K562 (cell line): ENCODE measurements around the gene BIRC6. TPM values are rescaled to one million over a fixed set of nuclear protein-coding genes. Genes with fewer than 3 reads are reported as not detected.

Experiments
- ATAC-seq: fragments of 200-7000 bp; cut with Tn5 transposase; 3 replicates; pipeline ENCODE4 v1.9.1; 2020; ENCODE audit warnings: moderate library complexity
- BruUV-seq: library from RNA; stranded (reverse); fragments of 400-500 nt; replicated peaks from 2 replicates; lab custom pipeline; 2021; lab: Mats Ljungman, UMichigan
- CTCF ChIA-PET: fragments of 300-600 bp; formaldehyde crosslinking; extraction: SDS; loops from one replicate; lab custom pipeline; 2021; ENCODE audit warnings: low intra/inter-chr PET ratio; lab: Yijun Ruan, JAX
- POLR2A ChIA-PET: fragments of 300-600, 350-650 bp; sonication (Branson Sonifier 250); formaldehyde crosslinking; extraction: SDS; loops from one replicate; lab custom pipeline; 2021; ENCODE audit warnings: antibody characterized with exemption, inconsistent platforms; lab: Yijun Ruan, JAX
- DNase-seq, 4 experiments: peaks; one replicate each; pipeline versions ENCODE4 v3.0.0 to v3.0.0-alpha.2; 2011 to 2018; ENCODE audit warnings: low spot score in 3 of 4, mixed read lengths in 3 of 4; ENCODE audit errors: extremely low read depth in 1 of 4
- FAIRE-seq: peaks from 2 replicates; lab custom pipeline; 2011; peaks lifted over from hg19 to GRCh38; lab: Jason Lieb, UNC
- H2AFZ ChIP-seq: 2 replicates; pipeline ENCODE4 v1.6.0; 2011; ENCODE audit warnings: low read depth, low read length, control low read depth, inconsistent platforms
- H3K27ac ChIP-seq: fragments of 200-600 bp; 3 replicates; pipeline ENCODE4 v1.8.0; 2011; ENCODE audit warnings: low read depth, mild to moderate bottlenecking, control low read depth, inconsistent platforms, low read length, moderate library complexity, mixed read lengths; ENCODE audit errors: extremely low read depth
- H3K27me3 ChIP-seq, 2 experiments: fragments of 300-600 bp in 1 of 2; 2 replicates in 1 of 2; 3 replicates in 1 of 2; pipeline versions ENCODE4 v1.6.0 to v1.8.0; 2011; ENCODE audit warnings: inconsistent platforms in 2 of 2, low read length in 2 of 2, mild to moderate bottlenecking in 1 of 2, mixed read lengths in 1 of 2, moderate library complexity in 1 of 2; ENCODE audit not compliant: control insufficient read depth in 2 of 2, insufficient read depth in 2 of 2
- H3K36me3 ChIP-seq: fragments of 300-600 bp; 3 replicates; pipeline ENCODE4 v1.8.0; 2011; ENCODE audit warnings: mild to moderate bottlenecking, low read length, inconsistent platforms; ENCODE audit not compliant: control insufficient read depth, insufficient read depth
- H3K4me1 ChIP-seq, 2 experiments: fragments of 200-600 bp in 1 of 2; replicated peaks in 1 of 2; 2 replicates in 1 of 2; 3 replicates in 1 of 2; pipeline versions ENCODE4 v1.5.1 to v1.8.0; 2011; ENCODE audit warnings: inconsistent platforms in 2 of 2, low read length in 2 of 2, mild to moderate bottlenecking in 1 of 2, mixed read lengths in 1 of 2, moderate library complexity in 1 of 2; ENCODE audit not compliant: control insufficient read depth in 2 of 2, insufficient read depth in 2 of 2
- H3K4me2 ChIP-seq: 2 replicates; pipeline ENCODE4 v1.6.1; 2011; ENCODE audit warnings: low read length, control low read depth, inconsistent platforms, mixed read lengths; ENCODE audit not compliant: insufficient read depth
- H3K4me3 ChIP-seq: fragments of 200-600 bp; sonication (generic), shearing (Covaris generic); 2 replicates; pipeline ENCODE4 v1.5.1; 2016; ENCODE audit warnings: control low read depth, inconsistent platforms
- H3K79me2 ChIP-seq: fragments of 200-600 bp; 3 replicates; pipeline ENCODE4 v1.8.0; 2011; ENCODE audit warnings: low read length, inconsistent platforms; ENCODE audit not compliant: control insufficient read depth, insufficient read depth
- H3K9ac ChIP-seq, 2 experiments: 2 replicates each; pipeline versions ENCODE4 v1.6.0 to v1.6.1; 2011; ENCODE audit warnings: low read depth in 2 of 2, low read length in 2 of 2, control low read depth in 1 of 2, inconsistent platforms in 1 of 2, mild to moderate bottlenecking in 1 of 2, mixed read lengths in 1 of 2; ENCODE audit not compliant: insufficient read depth in 1 of 2
- H3K9me1 ChIP-seq: one replicate; pipeline ENCODE4 v1.6.0; 2011; ENCODE audit warnings: inconsistent platforms, mild to moderate bottlenecking, low read length, moderate library complexity; ENCODE audit not compliant: control insufficient read depth, insufficient read depth
- H3K9me3 ChIP-seq: replicated peaks from 2 replicates; pipeline ENCODE4 v1.5.1; 2011; ENCODE audit warnings: low read depth, low read length, inconsistent platforms; ENCODE audit not compliant: control insufficient read depth, insufficient read depth
- H4K20me1 ChIP-seq: replicated peaks from 2 replicates; pipeline ENCODE4 v1.6.1; 2011; ENCODE audit warnings: low read length, inconsistent platforms, mixed read lengths; ENCODE audit not compliant: control insufficient read depth, insufficient read depth
- ADNP ChIP-seq: fragments of 200-800 bp; sonication (Bioruptor generic); IDR thresholded peaks from 2 replicates; pipeline ENCODE4 v1.6.1; 2016; ENCODE audit warnings: missing genetic modification characterization, missing compliant biosample characterization
- EGR1 ChIP-seq: fragments of 450-650 bp; conservative IDR thresholded peaks from 2 replicates; pipeline ENCODE4 v1.6.1; 2017; ENCODE audit warnings: mild to moderate bottlenecking
- HINFP ChIP-seq: fragments of 450-650 bp; conservative IDR thresholded peaks from 2 replicates; pipeline ENCODE4 v1.6.1; 2016; ENCODE audit warnings: missing genetic modification characterization, low read depth, mild to moderate bottlenecking, control low read depth, missing compliant biosample characterization
- JUN ChIP-seq, 2 experiments: sonication (generic) in 1 of 2; formaldehyde crosslinking in 1 of 2; IDR thresholded peaks; 2 replicates each; pipeline versions ENCODE4 v1.6.1 to v1.8.0; 2012 to 2022; ENCODE audit warnings: borderline replicate concordance in 2 of 2, mild to moderate bottlenecking in 2 of 2, improper control_type of control experiment in 1 of 2, low read depth in 1 of 2, low read length in 1 of 2, missing genetic modification reagents in 1 of 2
- WGBS: fragments of 100-300 bp; shearing (Covaris generic); methylation state at CpG from one replicate; pipeline ENCODE4 v1.1.6; 2016; ENCODE audit warnings: low coverage, mixed read lengths; ENCODE audit not compliant: insufficient coverage; ENCODE audit errors: missing lambda C conversion rate; 5-methylcytosine and 5-hydroxymethylcytosine counted together
- in situ Hi-C: fragments of 300-500 bp; cut with MboI; formaldehyde crosslinking; loops from 4 replicates; pipeline ENCODE4 v1.15.0; 2018; ENCODE audit warnings: inconsistent platforms, mixed read lengths
- intact Hi-C: fragments of 100-400 bp; cut with micrococcal nuclease; formaldehyde crosslinking; loops from 2 replicates; pipeline ENCODE4 v1.14.2; 2022
- polyA plus RNA-seq, 8 experiments: library from polyadenylated mRNA; depleted of rRNA in 4 of 8; stranded (reverse) in 5 of 8; unstranded in 3 of 8; fragments of >200 nt; fragmentation: Nextera tagmentation in 2 of 8; fragmentation: Illumina TruSeq in 1 of 8; extraction: Ambion mirVana in 2 of 8; extraction: Trizol in 1 of 8; gene quantifications; 2 replicates each; pipeline versions ENCODE4 v1.2.1 to v1.2.3, GENCODE V29; 2011 to 2014; ENCODE audit warnings: inconsistent platforms in 1 of 8, missing spikeins in 1 of 8
- total RNA-seq, 7 experiments: library from RNA; depleted of rRNA in 6 of 7; stranded (reverse); fragments of >200 nt in 6 of 7; fragmentation: Illumina TruSeq in 2 of 7; extraction: Trizol in 2 of 7; gene quantifications; 2 replicates each; pipeline versions ENCODE4 v1.2.1 to v1.2.3, GENCODE V29; 2011 to 2021; ENCODE audit warnings: low replicate concordance in 1 of 7

Gene BIRC6
- total and polyA plus RNA-seq, 9 of the 15 experiments (the other 6 are each of a cell fraction or from before 2014, with no cell fraction given): 18.8 to 110 (median 49.8) TPM

- ATAC-seq (no peak), DNase-seq (no peak), FAIRE-seq (no peak)
- Histone ChIP-seq H3K27ac (no peak overlapping the region), H3K36me3 (peaks cover 24% of the 10 kb centered on the region; the same call in 2 of the 3 replicates), H3K9me3 (no peaks in the 10 kb centered on the region), H3K9me1 (no peaks in the 10 kb centered on the region), H2AFZ (no peak overlapping the region), H3K4me3 (no peak overlapping the region), H3K27me3 (no peaks in the 10 kb centered on the region), H3K9ac (no peak overlapping the region), H3K4me1 (no peaks in the 10 kb centered on the region), H3K79me2 (no peaks in the 10 kb centered on the region), H4K20me1 (no peaks in the 10 kb centered on the region), H3K4me2 (no peak overlapping the region)
- in situ Hi-C loops (no loop called here), intact Hi-C loops (no loop called here)
- TF ChIP-seq EGR1 (0 out of 2 replicates have a peak, but pooled peaks have one; percentile 14), ADNP (tag) (0 out of 2 replicates have a peak, but pooled peaks have one; percentile 29), JUN (IDR thresholded peaks at IDR 0.05; ENCODE audit: borderline replicate concordance, low read depth, low read length) (no peak), JUN (CRISPR knock-in tag; IDR thresholded peaks at IDR 0.05; ENCODE audit: borderline replicate concordance) (no peak), HINFP (tag) (no peak)
- BruUV-seq: no TSS peak
- 78% methylated on average over 8 of the region's 8 CpGs for WGBS
- ChIA-PET CTCF (no interaction called here), POLR2A (interaction anchor here (0.6 kb wide), 1 partner anchor 447 kb away, joined by 3 read pairs; no protein-coding TSS in a partner anchor)
Measured at GRCh38 chr2:32663864-32664263, 307.0 kb downstream of the BIRC6 start.
